ENCODE data around the gene UCK1.

UCK1 gene

DNA sequence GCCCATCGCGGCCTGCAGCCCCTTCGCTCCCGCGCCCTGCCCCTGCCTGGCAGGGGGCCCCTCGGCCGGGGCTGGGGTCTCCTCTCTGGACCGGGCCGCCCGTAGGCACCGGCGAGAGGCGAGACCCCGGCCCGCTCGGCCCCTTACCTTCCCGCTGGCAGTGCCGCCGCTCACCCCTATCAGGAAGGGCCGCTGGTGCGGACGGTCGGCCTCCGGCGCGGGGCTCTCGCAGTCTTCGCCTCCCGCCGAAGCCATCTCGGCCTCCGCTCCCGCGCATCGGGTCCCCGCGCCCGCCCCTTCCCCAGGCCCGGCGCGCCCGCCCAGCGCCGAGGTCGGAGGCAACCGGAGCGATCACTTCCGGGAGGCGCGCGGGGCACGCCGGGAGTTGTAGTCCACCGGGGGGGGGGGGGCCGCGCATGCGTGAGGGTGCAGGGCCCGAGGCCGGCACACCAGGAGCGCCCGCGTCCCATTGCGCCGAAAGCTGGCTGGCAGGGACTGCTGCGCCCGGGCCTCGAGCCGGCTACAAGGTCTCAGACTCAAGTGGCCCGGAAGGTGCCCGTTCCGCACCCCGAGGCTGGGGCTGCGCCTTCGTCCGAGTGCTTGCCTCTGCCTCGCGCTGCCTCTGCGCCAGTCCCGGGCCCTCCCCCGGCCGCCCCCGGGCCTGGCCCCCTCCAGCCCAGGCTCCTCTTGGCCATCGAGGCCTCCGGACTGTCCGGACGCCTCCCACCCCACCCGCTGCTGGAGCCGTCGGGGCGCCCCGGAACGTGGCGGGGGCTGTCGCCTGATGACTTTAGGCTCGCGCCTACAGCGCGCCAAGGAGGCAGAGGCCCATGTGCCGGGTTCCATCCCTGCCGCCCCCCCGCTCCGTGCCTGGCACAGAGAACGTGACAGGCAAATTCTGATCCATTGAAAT lies at the start of gene UCK1:
TSS of gene UCK1 (minus strand) at position 344 of the 913 bp plus-strand sequence. CDS start at position 255, 89 bp downstream.
- peak; percentile 77 for FAIRE-seq
- DNase-seq (ENCODE audit: insufficient read length, low spot score): peak; percentile 98

DNA sequence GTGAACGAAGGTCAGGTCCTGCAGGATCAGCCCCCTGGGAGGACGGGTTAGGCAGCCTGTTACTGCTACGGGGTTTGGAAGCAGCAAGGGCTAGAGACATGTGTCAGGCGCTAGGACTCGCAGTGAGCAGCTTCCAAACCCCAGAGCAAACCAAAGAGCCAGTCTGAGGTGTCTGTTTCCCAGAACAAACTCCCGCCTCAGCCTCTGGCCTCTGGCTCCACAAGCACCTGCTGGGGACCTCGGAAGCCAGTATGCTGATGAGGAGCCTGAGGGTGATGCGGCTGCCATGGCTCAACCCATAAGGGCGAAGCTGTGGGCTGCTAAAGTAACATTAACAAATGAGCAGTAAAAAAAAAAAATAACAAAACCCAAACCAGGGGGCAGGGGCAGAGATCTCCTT lies 49.3 kb upstream of the UCK1 start:
- FAIRE-seq: no peak
- DNase-seq (ENCODE audit: insufficient read length, low spot score): no peak

GRCh38 chr9:131579789-131580211 lies 48.7 kb upstream of the UCK1 start:
- no peak for DNase-seq (ENCODE audit: insufficient read length, low spot score)
- FAIRE-seq: no peak

DNA sequence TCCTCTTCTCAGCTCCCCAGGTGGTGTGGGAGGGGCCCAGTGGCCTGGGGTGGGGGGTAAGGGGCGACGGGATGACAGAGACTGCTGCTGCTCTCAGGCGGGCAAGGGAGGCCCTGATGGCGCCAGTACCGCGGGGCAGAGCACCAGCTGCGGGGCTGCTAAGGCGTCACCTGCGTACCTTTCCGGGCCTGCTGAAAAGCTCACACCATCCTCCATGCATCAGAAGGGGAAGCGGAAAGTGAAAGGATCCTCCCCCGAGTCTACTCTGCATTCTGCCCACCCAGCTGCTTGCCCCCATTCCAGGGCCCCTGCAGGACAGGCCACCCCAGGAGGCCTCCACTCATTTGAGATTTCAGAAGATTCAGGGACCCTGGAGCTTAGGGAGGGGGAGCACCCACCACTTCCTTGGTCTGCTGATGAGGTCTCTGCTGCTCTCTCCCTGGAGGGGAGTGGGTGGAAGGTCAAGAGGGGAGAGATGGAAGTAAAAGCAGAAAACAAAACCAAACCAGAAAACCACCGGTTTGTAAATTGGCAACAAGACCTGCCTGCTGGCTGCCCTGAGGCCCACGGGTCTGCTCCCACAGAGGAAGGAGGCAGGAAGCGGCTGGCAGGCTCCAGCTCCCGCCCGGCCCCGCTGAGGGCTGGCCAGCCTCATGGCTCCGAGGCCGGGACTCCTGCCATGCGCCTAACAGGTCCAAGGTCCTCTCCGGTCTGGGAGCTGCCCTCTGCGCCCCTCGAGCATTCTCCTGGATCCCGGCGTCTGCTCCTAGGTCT lies 47.9 kb upstream of the UCK1 start:
- FAIRE-seq: peak; percentile 84
- peak; percentile 72 for DNase-seq (ENCODE audit: insufficient read length, low spot score)

- no peak for FAIRE-seq
Measured at GRCh38 chr9:131578021-131578420, 47.0 kb upstream of the UCK1 start.

DNA sequence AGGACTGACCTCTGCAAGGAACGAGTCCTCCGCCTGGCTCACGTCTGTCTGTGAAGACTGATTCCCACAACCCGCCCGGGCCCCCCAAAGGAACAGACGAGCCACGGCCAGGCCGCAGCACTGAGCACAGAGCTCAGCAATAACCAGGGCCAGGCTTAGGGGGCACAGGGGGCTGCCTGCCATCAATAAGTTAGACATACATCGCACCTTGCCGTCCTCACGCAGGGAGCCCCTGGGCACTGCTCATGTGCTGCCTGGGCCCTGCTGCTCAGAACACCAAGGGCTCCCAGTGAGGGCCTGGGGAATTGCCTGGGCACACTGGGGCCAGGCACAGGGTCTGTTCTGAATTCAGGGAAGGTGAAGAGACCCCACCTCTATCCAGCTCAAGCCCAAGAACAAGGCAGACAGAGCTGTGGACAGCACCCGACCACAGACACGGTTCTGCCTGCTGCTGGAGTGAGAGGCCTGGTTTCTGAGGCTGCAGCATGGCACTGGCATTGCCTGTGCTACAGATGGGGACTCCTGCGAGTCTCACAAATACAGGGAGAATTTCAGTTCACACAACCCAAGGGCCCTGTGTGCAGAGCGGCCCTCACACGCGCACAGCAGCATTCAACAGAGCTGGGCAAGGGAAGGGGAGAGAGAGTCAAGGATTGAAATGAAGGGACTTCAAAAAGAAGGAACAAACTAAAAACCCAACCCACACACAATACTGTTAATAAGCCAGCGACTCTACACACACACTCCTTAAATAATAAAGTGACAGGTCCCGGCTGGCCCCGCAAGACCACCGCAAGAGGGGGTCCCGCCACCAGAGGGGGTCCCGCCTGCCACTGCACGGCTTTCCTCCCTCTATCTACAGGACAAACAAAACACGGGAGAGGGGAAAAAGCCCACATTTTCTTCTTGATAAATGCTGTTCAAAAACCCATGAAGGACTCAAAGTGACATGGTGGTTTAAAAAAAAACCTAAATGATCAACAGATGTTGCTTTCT lies 46.2 kb upstream of the UCK1 start:
- DNase-seq (ENCODE audit: insufficient read length, low spot score) (no peak), FAIRE-seq (no peak)

More at GRCh38 chr9:131578021-131578420, 47.0 kb upstream of the UCK1 start:
- DNase-seq (ENCODE audit: insufficient read length, low spot score): no peak

DNA sequence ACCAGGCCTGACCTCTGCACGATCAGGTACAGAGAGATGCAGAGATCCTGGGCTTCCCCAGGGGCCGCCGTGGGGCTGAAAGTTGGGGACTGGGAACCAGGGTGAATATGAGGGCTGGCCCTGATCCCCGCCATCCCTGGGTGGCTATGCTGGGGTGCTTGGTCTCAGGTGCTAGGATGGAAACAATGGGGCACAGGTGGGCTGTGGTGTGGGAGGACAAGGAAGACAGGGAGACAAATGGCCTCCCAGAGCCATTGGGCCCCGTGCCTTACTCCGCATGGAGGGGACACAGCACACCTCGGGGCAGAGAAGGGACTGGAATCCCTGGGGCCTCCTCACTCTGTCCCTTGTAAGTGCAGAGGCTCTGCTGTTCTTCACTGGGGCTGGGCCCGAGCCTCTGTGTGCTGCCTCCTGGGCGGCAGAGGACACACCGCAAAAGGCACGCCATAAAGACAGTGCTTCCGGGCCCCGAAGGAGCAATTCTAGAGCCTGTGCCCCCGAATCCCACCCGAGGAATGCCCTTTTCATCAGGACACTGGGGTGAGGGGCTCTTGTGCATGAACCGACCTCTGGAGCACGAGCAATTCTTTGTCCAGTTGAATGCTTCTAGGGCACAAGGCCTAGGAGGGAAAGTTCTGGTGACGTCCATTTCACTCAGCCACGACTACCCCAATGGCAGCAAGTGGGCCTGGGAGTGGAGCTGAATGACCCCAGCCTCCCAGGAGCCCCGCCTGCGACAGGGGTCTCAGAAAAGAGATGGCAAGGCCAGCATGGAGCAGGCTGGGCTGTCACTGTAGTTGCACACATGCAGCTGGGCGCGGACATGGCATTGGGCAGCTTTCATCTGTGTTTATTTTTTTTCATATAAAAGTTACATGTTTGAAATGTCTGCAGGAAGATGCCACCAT lies 45.1 kb upstream of the UCK1 start:
- no peak for DNase-seq (ENCODE audit: insufficient read length, low spot score)
- FAIRE-seq: no peak

GRCh38 chr9:131574730-131575640 lies 43.9 kb upstream of the UCK1 start:
- FAIRE-seq: no peak
- no peak for DNase-seq (ENCODE audit: insufficient read length, low spot score)

DNA sequence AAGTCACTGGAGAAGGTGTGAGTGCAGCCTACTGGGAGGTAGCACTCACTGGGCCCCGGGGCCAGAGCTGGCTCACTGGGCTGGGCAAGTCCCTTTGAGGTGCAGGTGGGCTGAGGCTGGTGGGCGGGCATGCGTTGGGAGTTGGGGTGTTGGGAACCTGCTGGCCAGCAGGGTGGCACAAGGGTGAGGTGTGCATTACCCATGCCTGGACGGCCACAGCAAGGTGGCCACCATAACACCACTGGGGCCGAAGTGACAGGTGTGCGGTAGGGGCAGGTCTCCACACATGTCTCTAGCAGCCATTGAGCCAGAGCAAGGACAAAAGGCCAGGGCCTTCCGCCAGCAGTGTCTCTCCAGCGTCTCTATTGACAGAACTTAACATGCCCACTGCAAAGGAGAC lies 36.8 kb upstream of the UCK1 start:
- FAIRE-seq (no peak), DNase-seq (ENCODE audit: insufficient read length, low spot score) (no peak)

- DNase-seq (ENCODE audit: insufficient read length, low spot score): no peak
- FAIRE-seq: no peak
Measured at GRCh38 chr9:131566158-131566557, 35.1 kb upstream of the UCK1 start.

DNA sequence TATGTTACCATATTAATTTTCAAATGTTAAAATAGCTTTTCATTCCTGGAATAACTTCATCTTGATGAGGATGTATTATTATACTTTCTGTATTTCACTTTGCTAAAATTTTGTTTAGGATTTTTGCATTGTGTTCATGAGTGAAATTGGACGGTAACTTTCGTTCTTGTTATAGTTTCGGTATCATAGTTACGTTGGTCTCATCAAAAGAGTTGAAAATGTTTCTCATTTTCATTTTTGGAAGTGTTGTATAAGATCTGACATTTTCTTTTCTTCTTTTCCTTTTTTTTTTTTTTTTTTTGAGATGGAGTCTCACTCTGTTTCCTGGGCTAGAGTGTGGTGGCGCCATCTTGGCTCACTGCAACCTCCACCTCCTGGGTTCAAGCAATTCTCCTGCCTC lies 34.3 kb upstream of the UCK1 start:
- FAIRE-seq: no peak
- no peak for DNase-seq (ENCODE audit: insufficient read length, low spot score)

DNA sequence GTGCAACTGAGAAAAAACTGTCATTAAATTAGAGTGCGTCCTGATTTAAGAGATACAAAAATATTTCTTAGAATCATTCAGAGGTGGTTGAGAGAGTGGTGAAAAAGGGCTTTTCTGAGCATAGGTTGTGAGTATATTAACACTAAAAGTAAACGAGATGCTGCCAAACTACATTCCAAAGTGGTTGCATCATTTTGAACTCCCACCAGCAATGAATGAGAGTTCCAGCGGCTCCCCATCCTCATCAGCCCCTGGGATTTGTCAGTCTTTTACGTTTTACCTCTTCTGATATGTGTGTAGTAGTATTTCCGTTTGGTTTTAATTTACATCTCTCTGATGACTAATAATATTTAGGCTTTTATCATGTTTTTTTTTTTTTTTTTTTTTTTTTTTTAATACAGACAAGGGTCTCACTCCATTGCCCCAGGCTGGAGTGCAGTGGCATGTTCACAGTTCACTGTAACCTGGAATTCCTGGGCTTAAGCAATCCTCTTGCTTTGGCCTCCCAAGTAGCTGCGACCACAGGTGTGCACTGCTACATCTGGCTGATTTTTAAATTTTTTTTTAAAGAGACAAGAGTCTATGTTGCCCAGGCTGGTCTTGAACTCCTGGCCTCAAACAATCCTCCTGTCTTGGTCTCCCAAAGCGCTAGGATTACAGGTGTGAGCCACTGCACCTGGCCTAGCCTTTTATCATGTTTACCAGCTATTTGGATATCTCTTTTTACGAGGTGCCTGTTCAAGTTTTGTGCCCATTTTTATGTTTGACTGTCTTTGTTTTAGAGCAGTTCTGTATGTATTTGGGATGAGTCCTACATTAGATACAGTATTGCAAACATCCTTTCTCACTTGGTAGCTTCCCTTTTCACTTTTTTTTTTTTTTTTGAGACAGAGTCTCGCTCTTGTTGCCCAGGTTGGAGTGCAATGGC lies 31.2 kb upstream of the UCK1 start:
- DNase-seq (ENCODE audit: insufficient read length, low spot score) (no peak), FAIRE-seq (no peak)

DNA sequence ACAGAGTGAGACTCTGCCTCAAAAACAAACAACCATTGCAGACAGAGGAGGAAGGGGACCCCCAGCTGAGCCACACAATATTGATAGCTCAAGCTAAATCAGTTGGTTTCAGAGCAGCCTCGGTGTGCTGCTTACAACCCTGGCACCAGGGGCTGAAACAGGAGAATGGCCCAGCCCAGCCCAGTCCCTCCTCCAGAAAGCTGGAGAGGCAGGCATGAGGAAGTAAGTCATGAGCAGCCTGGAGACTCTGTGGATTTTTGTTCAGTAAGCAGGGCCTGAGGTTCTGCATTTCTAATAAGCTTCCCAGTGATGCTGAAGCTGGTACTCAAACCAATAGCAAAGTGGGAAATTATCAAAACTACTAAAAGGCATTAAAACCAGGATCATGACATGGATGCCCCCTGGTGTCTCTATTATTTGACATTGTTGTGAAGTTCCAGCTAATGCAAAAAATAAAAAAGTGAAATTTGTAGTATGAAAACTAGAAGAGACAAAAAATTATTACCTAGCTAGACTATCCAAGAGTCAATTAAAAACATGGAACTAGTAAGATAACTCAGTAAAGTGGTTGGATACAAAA lies 28.4 kb upstream of the UCK1 start:
- DNase-seq (ENCODE audit: insufficient read length, low spot score): no peak
- FAIRE-seq: no peak

DNA sequence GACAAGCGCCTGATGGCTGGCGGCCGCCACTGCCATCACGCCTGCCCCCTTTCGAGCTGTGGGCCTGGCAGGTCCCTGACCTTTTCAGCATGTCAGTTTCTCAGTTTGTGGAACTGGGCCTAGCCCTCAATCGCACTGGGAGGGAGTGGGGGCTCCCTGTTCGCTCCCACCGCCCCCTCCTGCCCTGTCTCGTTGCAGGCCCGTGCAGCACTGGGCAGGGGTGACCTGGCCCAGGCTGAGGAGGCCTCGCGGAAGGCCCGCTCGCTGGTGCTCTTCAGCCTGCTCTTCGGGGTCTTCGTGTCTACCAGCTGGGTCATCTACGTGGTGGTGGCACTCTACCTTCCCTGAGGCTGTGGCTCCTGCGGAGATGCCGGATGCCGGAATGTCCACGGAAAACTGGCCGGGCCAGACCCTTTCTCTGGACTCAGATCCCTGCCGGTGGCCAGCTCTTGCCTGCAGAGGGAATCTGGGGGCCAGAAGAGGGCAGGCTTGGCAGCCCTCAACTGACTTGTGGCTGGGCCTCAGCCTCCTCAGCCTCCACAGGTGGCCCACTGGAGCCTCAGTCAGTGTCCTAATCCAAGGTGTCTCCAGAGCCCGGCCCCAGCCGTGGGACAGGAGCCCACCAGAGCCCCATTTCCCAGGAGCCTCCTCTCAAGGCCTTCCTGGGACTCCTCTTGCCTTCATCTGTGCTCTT lies 26.9 kb upstream of the UCK1 start:
- DNase-seq (ENCODE audit: insufficient read length, low spot score): no peak
- FAIRE-seq: no peak

DNA sequence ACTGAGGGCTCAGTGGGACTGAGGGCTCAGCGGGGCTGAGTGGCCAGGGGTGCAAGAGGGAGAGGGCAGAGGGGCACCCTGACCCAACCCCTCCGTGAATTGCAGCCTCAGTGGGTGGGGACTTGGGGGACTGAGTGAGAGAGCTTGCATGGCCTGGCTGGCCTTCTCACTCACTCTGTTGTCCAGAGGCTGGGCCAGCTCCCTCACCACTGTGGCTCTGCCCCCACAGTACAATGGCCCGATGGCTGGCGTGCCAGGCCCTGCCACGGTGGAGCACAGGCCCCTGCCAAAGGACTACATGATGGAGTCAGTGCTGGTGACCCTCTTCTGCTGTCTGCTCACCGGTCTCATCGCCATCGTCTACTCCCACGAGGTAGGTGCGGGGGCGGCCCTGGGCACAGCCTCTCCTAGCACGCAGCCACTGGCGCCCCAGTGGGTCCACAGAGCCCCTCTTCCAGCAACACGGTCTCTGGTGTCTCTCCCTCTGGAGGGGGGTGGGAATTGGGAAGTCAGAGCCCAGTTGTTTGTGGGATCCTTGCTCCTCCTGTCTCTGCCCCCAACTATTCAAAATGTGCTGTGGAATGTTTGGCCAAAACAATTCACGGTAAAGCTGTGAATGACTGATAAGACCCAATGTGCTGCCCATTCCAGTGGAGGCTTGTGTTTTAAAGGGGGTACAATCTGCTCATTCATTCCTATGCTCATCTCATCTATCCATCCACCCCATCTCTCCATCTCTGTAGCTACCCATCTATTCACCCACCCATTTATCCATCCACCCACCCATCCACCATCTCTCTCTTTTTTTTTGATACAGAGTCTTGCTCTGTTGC lies 25.0 kb upstream of the UCK1 start:
- DNase-seq (ENCODE audit: insufficient read length, low spot score) (no peak), FAIRE-seq (no peak)
